GM18498 (cell line): ENCODE measurements around the gene ZACN.

ENCODE experiments used
- ATAC-seq: cut with Tn5 transposase; IDR thresholded peaks from one replicate; pipeline ENCODE4 v1.9.1; 2021; ENCODE audit warnings: mild to moderate bottlenecking, moderate library complexity; ENCODE audit not compliant: unreplicated experiment

ZACN gene

DNA sequence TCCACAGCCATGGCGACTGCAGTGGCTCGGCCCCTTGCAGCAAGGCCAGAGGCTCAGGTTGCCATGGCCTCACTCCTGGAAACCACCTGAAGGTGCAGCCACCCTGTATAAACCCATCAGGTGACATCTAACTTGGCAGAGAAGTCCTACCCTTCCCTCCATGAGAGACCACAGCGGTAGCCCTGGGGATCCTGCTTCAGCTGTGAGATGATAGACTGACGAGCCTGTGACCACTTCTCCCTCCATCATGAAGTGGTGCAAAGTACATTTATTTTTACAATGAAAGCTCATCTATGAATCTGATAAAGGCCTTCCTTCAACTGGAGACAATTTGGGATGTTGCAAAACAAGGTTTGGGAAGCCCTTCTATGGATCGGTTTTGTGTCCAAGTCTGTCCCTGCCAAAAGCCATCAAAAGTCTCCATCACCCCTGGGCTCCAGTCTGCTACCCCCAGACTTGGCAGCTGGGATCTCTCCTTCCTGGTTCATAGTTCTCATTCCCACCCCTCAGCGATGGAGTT, 1.8 kb downstream of the ZACN start:
- no peak for ATAC-seq

DNA sequence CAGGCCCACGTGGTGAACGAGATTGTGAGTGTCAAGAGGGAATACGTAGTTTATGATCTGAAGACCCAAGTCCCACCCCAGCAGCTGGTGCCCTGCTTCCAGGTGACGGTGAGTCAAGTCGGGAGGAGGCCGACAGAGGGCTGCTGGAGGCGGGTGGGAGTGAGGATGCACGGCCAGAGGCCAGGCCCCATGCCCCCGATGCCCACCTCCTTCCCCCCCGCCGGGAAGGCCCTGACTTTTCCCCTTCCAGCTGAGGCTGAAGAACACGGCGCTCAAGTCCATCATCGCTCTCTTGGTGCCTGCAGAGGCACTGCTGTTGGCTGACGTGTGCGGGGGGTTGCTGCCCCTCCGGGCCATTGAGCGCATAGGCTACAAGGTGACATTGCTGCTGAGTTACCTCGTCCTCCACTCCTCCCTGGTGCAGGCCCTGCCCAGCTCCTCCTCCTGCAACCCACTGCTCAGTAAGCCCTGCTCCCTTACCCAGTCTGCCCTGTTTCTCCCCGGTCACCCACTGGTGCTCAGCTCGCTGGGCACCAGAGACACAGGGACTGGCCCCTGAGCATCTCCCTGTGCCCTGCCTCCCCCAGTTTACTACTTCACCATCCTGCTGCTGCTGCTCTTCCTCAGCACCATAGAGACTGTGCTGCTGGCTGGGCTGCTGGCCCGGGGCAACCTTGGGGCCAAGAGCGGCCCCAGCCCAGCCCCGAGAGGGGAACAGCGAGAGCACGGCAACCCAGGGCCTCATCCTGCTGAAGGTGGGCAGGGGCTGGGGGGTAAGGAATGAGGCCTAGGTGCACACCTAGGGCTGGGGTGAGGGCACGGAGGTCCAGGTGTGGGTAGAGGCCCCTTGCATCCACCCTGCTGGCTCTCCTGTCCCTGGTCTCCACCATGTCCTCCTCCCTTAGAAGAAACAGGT, 2.6 kb downstream of the ZACN start:
- ATAC-seq = no peak

DNA sequence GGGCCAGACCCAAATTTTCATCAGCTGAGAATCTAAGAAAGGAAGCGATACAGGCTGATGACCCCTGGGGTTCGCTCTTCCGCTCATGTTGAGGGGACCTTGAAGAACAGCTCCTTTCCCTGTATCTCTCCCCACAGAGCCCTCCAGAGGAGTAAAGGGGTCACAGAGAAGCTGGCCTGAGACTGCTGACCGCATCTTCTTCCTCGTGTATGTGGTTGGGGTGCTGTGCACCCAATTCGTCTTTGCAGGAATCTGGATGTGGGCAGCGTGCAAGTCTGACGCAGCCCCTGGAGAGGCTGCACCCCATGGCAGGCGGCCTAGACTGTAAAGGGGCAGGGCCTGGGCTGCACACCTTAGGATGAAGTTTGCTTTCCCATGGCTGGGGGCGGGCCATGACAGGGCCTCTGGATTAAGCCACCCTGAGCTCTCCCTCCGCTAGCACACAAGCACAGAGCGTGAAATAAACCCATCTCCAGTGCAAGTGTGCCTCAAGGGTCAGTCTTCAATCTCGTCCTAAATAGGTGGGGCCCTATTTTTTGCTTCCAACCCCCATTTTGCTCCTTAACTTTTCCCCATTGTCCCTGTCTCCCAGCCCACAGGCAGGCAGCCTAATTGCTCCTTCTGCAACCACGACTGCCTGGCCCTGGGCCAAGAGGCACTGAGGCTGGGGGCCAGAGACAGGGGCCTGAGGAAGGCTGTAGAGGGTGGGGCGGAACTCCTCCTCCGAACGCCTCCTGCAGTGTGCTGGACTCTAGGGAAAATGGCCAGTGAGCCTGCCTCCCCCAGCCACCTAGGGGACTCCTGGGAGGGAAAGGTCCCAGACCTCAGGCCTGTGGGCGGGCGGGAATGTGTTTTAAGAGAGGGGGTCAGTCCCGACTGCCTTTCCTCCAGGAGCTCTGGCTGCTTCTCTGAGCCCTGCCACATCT, 3.6 kb downstream of the ZACN start:
- ATAC-seq = no peak

DNA sequence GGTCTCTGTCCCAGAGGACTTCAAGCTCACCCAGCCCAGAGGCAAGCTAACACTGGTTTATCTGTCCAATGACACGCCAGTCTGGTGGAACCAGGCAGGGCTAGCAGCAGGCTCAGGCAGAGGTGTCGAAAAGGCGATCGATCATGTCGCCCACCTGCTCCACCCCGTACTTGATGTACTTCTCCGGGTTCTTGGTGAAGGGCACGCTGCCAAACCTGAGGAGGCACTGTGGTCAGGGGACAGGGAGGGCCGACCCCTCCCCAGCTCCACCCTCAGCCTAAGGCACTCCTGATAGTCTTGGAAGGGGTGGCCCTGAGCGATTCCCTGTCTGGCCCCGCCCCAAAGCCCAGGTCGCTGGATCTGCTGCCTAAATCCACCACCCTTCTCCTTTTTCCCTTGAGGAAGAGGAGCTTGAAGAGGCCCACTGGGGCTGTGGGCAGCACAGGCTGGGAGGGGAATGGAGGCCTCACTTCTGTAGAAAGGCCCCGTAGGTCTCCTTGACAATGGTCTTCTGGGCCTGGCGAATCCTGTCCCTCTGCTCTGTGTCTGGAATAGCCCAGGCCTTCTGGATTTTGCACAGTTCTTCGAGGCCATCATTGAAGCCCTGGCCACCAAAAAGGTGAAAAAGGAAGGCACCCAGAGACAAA, 4.7 kb downstream of the ZACN start:
- ATAC-seq = no peak

DNA sequence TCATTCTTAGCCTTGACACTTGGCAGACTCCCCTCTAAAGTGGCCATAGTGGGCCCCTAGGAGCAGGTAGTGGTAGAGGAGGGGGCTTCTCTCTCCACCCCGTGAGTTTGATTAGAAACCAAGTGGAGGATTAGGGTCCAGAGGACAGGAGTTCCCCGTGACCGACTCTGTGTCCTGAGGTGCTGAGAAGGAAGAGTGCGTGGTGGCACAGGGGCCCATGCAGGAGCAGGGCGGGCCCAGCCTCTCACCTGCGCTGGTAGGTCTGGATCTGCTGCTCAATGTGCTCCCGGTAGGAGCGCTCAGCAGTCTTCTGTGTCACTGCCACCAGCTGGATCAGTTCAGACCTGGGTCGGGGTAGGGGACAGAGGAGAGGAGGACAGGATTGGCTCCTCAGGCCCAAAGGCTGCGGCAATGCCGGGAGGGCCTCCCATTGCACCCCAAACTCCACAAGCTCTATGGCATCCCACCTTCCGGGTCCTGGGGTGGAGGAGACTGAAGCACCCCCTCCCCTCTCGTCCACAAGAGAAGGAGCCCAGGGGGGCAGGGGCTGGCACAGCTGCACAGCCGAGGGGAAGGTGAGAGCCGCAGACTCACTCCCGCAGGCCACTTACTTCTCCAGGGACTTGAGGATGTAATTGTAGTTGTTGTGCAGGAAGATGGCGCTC, 6.2 kb downstream of the ZACN start:
- no peak for ATAC-seq

DNA sequence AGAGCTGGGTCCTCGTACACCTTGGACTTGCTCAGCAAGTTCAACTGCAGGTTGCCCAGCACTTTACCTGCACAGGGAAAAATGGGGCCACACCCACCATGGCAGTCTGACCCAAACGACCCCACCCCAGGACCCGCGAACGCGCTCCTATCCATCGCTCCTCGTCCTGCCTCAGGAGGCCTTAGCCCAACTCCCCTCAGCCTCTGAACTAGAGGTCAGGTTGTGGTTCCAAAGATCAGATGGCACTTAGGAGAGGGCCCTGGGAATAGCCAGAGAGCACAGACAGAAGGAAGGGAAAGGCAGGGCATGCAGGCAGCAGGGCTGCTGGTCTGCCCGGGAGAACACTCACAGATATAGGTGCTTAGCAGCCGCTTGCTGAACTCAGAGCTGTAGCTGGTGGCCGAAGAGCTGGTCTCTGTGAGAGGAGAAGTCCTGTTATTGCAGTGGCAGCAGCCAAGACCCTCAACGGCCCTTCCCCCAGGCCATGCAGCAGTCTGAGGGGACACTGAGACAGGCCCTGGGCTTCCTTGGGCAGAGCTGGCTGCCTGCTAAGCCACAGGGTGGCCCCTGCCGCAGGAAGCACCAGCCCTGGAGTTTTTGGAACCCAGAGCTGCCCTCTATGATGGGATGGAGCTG, 6.9 kb downstream of the ZACN start:
- ATAC-seq = no peak

DNA sequence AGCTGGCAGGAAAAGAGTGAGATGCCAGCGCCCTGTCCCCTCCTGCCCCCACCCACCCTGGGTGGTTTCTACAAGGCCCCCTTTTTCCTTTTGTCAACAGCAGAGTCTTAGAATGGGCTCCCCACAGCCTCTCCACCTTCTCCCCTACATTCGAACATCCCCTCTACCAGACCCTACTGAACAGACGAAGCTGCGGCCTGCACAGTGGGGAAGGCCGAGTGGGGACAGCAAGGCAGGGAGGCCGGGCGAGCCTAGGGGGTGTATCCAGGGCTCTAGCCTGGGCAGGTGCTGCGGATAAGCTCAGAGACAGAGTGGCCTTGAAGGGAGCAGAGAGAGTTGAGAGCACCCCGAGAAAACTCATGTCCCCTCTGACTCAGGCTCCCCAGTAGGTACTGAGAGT, 7.4 kb downstream of the ZACN start:
- ATAC-seq = no peak

DNA sequence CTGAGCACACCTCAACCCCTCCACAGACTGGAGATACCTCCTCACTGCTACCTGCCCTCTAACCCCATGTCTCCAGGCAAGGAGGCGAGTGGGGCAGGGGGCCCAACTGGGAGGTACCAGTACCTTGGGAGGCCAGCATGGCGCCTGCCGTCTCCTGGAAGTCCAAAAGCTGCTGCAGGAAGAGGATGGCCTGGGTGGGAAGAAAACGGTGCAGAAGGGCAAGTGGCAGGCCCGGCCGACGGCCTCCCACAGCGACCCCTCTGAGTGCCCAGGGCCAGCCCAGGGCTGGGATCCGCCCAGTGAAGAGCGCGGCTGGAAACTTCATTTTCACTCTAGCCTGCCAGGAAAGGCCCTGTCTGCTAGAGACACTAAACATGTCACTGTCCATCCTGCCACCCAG, 8.5 kb downstream of the ZACN start:
- ATAC-seq = no peak

DNA sequence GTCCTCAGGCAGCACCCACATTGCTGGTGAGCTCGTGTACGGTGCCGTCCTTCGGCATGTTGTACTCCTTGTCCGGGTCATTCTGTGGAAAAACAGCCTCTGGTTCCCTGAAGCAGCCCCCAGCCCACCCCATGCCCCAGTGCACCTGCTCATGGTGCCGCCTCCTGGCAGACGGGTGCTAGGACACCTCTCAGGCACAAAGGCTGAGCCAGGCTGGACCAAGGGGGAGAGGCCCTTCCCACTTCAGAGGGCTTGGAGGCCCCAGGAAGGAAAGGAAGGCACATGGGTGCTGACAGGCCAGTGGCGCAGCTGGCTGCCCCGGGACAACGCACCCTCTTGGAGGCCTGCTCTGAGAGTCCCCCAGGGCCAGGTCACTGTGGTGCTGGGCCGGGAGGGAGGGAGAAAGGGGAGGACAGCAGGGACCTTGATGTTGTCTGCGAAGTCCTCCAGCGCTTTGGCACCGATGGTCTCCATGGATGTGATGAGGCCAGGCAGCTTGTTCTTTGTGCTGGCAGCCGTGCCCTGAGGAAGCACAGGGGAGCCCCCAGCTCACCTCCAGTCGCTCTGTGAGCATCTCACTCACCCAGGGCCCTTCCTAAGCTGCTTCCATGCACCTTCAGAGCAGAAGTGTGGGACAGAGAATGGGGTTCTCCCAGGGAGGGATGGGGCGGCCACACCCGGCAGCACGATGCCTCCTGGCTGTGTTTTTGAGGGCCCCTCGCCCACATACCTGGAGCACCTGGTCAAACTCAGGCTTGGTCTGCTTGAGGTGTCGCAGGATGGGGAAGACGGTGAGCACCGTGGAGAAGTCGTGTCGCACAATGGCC, 9.3 kb downstream of the ZACN start:
- no peak for ATAC-seq

DNA sequence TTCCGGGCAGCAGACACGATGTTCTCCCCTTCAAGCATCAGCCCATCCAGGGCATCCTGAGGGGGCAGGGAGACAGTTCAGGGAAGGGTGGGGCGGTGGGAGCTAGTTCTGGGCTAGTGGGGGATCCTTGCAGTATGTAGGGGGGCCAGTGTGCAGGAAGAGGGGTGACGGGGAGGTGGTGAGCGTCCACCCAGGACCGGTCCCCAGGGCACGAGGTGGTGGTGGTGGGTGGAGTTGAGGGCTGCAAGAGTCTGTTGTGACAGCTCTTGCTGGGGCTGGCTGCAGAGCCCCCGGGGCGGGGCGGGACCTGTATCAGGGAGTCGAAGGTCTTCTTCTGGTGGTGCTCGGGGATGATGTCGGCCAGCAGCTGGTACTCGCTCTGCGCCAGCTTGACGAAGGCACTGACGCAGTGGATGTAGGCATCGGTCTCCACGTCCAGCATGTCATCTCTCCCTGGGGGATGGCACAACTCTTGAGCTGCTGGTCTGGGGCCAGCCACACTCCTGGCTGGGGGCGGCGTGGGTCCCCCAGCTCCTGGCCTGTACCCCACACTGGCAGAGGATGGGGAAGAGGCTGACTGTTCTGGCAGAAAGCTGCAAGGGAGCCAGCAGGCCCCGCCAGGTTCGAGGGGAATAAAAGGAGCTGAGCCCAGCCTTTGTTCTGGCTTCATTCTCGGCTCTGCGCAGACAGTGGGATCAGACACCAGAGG, 10.0 kb downstream of the ZACN start:
- ATAC-seq = no peak

DNA sequence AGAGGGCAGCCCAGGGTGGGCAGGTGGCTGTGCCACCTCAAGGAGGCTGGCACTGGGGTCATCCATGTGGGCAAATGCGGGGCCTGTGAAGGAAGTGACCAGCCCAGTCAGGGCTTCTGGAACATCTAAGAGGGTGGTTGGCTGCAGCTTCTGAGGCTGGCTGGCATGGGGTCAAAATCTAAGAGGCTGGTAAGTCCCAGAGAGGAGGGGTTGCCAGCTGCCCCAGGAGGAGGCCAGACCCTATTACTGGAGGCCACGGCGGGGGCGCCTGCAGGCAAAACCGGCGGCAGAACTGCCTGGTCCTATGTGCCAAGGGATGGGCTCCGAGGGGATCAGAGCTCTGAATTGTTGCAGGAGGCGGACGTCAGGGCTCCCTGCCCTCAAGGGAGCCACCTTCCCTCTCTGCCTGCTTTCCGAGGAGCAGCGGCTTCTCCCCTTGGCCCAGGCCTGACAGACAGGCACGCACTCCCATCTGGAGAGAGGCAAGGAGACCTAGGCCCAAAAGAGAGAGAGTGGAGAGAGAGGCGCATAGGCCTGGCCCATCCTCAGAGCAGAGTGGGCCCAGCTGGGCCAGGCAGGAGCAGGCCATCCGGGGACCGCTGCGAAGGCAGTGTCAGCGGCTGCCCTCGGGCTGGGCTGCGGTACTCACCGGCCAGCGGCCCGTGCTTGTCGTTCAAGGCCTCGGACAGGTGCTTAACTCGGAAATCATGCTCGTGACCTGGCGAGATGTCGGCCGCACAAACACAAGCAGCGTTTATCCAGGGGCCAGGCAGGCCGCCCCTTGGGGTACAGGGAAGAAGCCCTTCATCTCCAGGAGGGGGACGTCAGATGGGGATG, 10.9 kb downstream of the ZACN start:
- no peak for ATAC-seq

DNA sequence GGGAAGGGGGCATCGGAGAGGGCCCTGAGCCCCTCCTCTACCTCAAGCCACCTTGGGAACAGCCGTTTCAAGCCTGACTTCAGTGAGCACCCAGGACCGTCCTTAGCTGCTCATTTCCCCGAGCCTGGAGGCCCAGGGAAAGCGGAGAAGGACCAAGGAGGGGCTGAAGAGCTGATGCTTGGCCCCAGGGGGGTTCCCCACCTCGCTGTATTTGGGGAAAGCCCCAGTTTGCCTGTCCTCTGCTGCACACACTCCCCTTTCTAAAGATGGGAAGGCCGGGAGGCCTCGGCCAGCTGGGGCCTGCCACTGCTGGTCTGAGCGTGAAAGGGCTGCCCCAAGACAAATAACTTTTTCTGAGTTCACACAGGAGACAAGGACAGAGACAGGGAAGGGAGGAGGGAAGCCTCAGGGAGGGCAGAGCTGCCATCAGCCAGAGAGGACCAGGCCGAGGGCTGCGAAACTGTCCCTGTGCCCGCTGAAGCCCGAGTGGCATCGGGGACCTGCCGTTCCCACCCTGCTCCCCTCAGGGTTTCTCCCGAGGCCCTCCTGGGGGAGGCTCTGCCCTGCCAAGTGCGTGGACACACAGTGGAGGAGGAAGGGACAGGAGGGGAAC, 11.6 kb downstream of the ZACN start:
- ATAC-seq = no peak

DNA sequence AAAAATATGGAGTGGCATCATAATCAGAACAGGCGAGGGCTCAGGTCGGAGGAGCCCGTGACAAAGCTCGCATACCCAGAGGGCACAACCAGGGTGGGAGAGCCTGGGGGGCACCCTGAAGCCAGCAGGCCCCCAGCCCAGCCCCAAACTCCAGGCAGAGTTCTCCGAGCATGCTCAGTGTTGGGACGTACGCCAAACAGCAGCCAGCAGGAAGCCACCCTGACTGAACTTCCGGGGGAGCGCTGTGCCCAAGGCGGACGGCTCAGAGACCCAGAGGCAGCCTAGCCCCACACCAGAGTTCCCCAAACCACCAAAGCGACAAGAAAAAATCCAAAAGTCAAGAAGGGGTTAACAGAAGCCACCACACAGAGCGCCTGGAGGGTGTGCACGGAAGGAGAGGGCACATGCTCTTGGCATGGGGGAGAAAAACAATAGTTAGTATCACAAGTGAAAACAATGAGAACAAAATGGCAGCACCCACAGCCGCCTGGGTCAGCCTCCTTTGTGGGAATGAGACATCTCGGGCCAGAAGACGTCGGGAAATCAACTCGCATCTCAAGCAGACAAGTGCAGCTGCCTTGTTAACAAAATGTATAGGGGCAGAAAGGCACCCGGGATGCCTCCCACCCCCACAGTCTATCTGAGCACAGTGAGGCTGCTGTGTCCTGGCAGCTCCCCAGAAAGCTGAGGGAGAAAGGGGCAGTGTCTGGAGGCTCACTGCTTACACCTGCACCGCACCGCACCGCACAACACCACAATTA, 12.7 kb downstream of the ZACN start:
- no peak for ATAC-seq

DNA sequence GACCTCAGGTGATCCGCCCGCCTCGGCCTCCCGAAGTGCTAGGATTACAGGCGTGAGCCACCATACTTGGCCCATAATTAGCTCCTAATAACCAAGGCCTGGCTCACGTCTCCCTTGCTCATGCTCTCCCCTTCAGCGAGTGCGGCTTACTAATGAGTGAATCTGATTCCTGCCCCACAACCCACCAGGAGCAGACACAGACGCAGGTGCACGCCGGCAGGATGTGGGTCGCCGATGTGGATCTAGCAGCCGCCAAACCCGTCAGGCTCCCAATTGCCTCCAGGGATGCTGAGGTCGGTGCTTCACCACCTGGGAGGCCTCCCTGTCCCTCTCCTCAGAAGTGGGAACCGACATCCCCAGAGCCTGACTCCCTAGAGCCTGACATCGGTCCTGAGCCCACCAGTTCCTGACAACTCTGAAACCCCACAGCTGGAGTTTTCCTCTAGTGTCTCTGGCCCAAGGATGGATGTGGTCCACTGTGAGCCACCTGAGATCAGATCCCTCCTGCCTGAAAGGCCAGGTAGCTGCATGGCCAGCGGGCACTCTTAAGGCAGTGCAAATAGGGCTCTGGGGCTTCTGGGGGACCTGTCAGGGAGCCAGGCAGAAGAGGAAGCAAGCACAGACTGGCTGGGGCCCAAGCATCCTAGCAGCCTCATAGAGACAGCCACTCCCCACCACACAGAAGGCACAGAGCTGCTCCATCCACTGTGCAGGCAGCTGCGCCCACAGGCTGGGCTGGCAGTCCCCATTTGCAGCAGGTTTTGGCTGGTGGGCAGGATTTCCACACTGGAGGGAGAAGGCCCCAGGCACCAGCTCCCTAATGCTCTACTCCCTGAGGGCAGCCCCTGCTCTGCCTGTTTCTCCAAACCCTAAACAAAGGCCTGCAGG, 13.8 kb downstream of the ZACN start:
- ATAC-seq = no peak

DNA sequence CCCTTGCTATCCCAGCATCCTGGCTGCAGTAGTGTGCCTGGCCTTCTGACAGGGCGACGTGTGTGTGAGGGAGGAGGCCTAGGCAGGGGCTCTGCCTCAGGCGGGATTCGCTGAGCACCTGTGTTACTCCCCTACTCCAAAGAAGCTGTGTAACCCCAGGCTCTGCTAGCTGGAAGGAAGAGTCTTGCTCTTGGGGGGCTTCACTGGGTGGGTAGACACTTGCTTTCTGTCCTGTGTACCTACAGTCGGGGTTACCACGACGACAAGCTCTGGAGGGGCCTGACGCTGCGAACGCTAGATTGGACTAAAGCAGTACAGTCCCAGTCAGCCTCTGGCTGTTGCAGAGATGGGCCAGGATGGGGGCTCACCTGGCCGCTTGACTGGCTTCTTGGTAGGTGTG, 15.1 kb downstream of the ZACN start:
- ATAC-seq = no peak

DNA sequence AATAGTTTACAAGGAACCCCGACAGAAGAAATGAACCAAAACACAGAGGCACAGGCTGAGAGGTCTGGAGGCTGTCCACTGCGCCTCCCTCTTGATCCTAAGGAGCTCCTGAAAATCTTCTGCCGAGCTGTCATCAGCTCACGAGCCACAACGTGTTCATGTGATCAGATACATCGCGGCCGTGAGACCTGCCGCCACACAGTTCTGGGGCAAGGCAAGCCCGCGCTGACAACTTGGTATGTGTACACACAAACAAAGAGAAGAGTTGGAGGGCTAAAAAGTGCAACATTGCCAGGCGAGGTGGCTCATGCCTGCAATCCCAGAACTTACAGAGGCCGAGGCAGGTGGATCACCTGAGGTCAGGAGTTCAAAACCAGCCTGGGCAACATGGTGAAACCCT, 17.0 kb downstream of the ZACN start:
- no peak for ATAC-seq
